ENCODE results near the gene FUNDC2.
A peak's percentile ranks its signal among the peaks of the same experiment; 100 is the strongest.

The FUNDC2 gene

GRCh38 chrX:155046811-155047528 lies 20.3 kb downstream of the FUNDC2 start:
- TF ChIP-seq, protein P1, sequence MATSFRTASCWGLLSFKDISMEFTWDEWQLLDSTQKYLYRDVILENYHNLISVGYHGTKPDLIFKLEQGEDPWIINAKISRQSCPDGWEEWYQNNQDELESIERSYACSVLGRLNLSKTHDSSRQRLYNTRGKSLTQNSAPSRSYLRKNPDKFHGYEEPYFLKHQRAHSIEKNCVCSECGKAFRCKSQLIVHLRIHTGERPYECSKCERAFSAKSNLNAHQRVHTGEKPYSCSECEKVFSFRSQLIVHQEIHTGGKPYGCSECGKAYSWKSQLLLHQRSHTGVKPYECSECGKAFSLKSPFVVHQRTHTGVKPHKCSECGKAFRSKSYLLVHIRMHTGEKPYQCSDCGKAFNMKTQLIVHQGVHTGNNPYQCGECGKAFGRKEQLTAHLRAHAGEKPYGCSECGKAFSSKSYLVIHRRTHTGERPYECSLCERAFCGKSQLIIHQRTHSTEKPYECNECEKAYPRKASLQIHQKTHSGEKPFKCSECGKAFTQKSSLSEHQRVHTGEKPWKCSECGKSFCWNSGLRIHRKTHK (tag by site-specific recombination; IDR thresholded peaks at IDR 0.05) = no peak
- no peak for TF ChIP-seq ZBTB8A (tag by site-specific recombination; IDR thresholded peaks at IDR 0.05)
- no peak for TF ChIP-seq ZNF324 (tag by site-specific recombination; IDR thresholded peaks at IDR 0.05)
- TF ChIP-seq WT1 (tag by site-specific recombination; IDR thresholded peaks at IDR 0.05) = no peak
- TF ChIP-seq ZNF621 (tag by site-specific recombination; IDR thresholded peaks at IDR 0.05) = no peak
- no peak for TF ChIP-seq ZNF157 (tag by site-specific recombination; IDR thresholded peaks at IDR 0.05)
- no peak for TF ChIP-seq ZNF184 (tag by site-specific recombination; IDR thresholded peaks at IDR 0.05)
- no peak for TF ChIP-seq OSR2 (tag by site-specific recombination; IDR thresholded peaks at IDR 0.05)
- no peak for TF ChIP-seq GLIS1 (tag by site-specific recombination; IDR thresholded peaks at IDR 0.05)
- no peak for TF ChIP-seq ZFP41 (tag by site-specific recombination; IDR thresholded peaks at IDR 0.05; ENCODE audit: borderline replicate concordance)
- TF ChIP-seq ZNF169 (tag by site-specific recombination; IDR thresholded peaks at IDR 0.05) = no peak
- no peak for TF ChIP-seq ZNF707 (tag by site-specific recombination; IDR thresholded peaks at IDR 0.05)
- TF ChIP-seq ZSCAN30 (tag by site-specific recombination; IDR thresholded peaks at IDR 0.05) = no peak
- TF ChIP-seq ZNF530 (tag by site-specific recombination; IDR thresholded peaks at IDR 0.05; ENCODE audit: low read depth) = no peak
- TF ChIP-seq PATZ1 (tag by site-specific recombination; IDR thresholded peaks at IDR 0.05) = no peak
- no peak for TF ChIP-seq ZNF350 (tag by site-specific recombination; IDR thresholded peaks at IDR 0.05)
- TF ChIP-seq ZNF248 (tag by site-specific recombination; IDR thresholded peaks at IDR 0.05) = no peak
- TF ChIP-seq ZNF501 (tag by site-specific recombination; IDR thresholded peaks at IDR 0.05) = no peak
- no peak overlapping the region for H3K4me3 ChIP-seq (ENCODE audit: low read depth, low read length)
- no peaks in the 10 kb centered on the region for H3K4me1 ChIP-seq (ENCODE audit: control insufficient read depth, insufficient read depth, low read length)
- H3K27ac ChIP-seq (ENCODE audit: extremely low read depth, low read depth, low read length) = no peak overlapping the region
- H3K9me3 ChIP-seq (ENCODE audit: control insufficient read depth, insufficient read depth, low read depth, low read length) = no peaks in the 10 kb centered on the region
- ChIA-PET CTCF (interaction anchor here (0.9 to 1.6 kb wide), 3 partner anchors 10 to 63 kb away, joined by 5 read pairs; no protein-coding TSS in a partner anchor), POLR2A (no interaction called here)
- H3K36me3 ChIP-seq (ENCODE audit: control insufficient read depth in 2 of 2, insufficient read depth in 1 of 2, low read length in 2 of 2) = peaks cover 0 to 9% of the 10 kb centered on the region in 2 experiments; a peak in 1 of 3 replicates

GRCh38 chrX:155048977-155049619 lies 22.5 kb downstream of the FUNDC2 start:
- Histone ChIP-seq H3K27ac (ENCODE audit: extremely low read depth, low read depth, low read length) (no peak overlapping the region), H3K9me3 (ENCODE audit: control insufficient read depth, insufficient read depth, low read depth, low read length) (no peaks in the 10 kb centered on the region), H3K4me1 (ENCODE audit: control insufficient read depth, insufficient read depth, low read length) (no peaks in the 10 kb centered on the region), H3K36me3 (ENCODE audit: control insufficient read depth in 2 of 2, insufficient read depth in 1 of 2, low read length in 2 of 2) (peaks cover 0 to 12% of the 10 kb centered on the region in 2 experiments; a peak in 2 of 3 replicates), H3K4me3 (ENCODE audit: low read depth, low read length) (no peak overlapping the region)
- ChIA-PET CTCF (interaction anchor here (0.6 to 1.6 kb wide), 19 partner anchors 8 to 1525 kb away, joined by 3 to 13 read pairs (median 5); no protein-coding TSS in a partner anchor), POLR2A (no interaction called here)
- peak; percentile 85 for TF ChIP-seq SCRT2 (tag by site-specific recombination; IDR thresholded peaks at IDR 0.05)
- TF ChIP-seq ZNF654 (tag by site-specific recombination; IDR thresholded peaks at IDR 0.05; ENCODE audit: low read depth) = peak; percentile 52
- peak; percentile 75; the same call in 1 of the 2 replicates for TF ChIP-seq SCRT1 (tag by site-specific recombination; IDR thresholded peaks at IDR 0.05; ENCODE audit: borderline replicate concordance)
- 0 out of 2 replicates have a peak, but pooled peaks have one; percentile 14 for TF ChIP-seq ZSCAN30 (tag by site-specific recombination; IDR thresholded peaks at IDR 0.05)
- TF ChIP-seq, protein P2, sequence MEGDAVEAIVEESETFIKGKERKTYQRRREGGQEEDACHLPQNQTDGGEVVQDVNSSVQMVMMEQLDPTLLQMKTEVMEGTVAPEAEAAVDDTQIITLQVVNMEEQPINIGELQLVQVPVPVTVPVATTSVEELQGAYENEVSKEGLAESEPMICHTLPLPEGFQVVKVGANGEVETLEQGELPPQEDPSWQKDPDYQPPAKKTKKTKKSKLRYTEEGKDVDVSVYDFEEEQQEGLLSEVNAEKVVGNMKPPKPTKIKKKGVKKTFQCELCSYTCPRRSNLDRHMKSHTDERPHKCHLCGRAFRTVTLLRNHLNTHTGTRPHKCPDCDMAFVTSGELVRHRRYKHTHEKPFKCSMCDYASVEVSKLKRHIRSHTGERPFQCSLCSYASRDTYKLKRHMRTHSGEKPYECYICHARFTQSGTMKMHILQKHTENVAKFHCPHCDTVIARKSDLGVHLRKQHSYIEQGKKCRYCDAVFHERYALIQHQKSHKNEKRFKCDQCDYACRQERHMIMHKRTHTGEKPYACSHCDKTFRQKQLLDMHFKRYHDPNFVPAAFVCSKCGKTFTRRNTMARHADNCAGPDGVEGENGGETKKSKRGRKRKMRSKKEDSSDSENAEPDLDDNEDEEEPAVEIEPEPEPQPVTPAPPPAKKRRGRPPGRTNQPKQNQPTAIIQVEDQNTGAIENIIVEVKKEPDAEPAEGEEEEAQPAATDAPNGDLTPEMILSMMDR (tag by site-specific recombination; IDR thresholded peaks at IDR 0.05) = peak; percentile 54
- no peak for TF ChIP-seq BCL11A (tag by site-specific recombination; IDR thresholded peaks at IDR 0.05; ENCODE audit: low read depth)
- TF ChIP-seq, protein P3, sequence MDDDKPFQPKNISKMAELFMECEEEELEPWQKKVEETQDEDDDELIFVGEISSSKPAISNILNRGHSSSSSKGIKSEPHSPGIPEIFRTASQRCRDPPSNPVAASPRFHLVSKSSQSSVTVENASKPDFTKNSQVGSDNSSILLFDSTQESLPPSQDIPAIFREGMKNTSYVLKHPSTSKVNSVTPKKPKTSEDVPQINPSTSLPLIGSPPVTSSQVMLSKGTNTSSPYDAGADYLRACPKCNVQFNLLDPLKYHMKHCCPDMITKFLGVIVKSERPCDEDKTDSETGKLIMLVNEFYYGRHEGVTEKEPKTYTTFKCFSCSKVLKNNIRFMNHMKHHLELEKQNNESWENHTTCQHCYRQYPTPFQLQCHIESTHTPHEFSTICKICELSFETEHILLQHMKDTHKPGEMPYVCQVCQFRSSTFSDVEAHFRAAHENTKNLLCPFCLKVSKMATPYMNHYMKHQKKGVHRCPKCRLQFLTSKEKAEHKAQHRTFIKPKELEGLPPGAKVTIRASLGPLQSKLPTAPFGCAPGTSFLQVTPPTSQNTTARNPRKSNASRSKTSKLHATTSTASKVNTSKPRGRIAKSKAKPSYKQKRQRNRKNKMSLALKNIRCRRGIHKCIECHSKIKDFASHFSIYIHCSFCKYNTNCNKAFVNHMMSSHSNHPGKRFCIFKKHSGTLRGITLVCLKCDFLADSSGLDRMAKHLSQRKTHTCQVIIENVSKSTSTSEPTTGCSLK (tag by site-specific recombination; IDR thresholded peaks at IDR 0.05) = no peak
- no peak for TF ChIP-seq ZNF521 (tag by site-specific recombination; IDR thresholded peaks at IDR 0.05)
